Activated T-cell treated with anti-CD3 and anti-CD28 coated beads, Interleukin-2, amount 50 U/mL, for 72 hours (primary cell): ENCODE results near the gene PLOD2. TPM values are rescaled to one million over a fixed set of nuclear protein-coding genes. Genes with fewer than 3 reads are reported as not detected.

ENCODE experiments used
- ATAC-seq, 2 donors: fragments of 150-1000 bp; cut with Tn5 transposase; replicated peaks in 1 of 2; 2 replicates each; pipeline ENCODE4 v1.10.0; 2021; ENCODE audit warnings: moderate library complexity in 2 of 2, mild to moderate bottlenecking in 1 of 2
- DNase-seq, 2 donors: peaks; one replicate each; pipeline ENCODE4 v3.0.0; 2021 to 2022; ENCODE audit warnings: mixed read lengths in 1 of 2
- H3K27ac Mint-ChIP-seq: one replicate; pipeline ENCODE4 v1.8.0; 2022; ENCODE audit warnings: mild to moderate bottlenecking, moderate library complexity, mixed read lengths
- H3K27me3 Mint-ChIP-seq: one replicate; pipeline ENCODE4 v1.8.0; 2022; ENCODE audit warnings: low read depth, mixed read lengths
- H3K36me3 Mint-ChIP-seq, 2 donors: one replicate each; pipeline ENCODE4 v1.8.0; 2022; ENCODE audit warnings: mixed read lengths in 2 of 2, mild to moderate bottlenecking in 1 of 2; ENCODE audit not compliant: insufficient read depth in 2 of 2
- H3K4me1 Mint-ChIP-seq: one replicate; pipeline ENCODE4 v1.8.0; 2022; ENCODE audit warnings: low read depth, mixed read lengths
- H3K4me3 Mint-ChIP-seq, 2 donors: one replicate each; pipeline ENCODE4 v1.8.0; 2022; ENCODE audit warnings: mild to moderate bottlenecking in 2 of 2, mixed read lengths in 2 of 2, moderate library complexity in 2 of 2
- H3K9me3 Mint-ChIP-seq, 2 donors: one replicate each; pipeline ENCODE4 v1.8.0; 2022; ENCODE audit warnings: mixed read lengths in 2 of 2
- total RNA-seq, 2 donors: library from RNA; stranded (reverse); gene quantifications; one replicate each; pipeline ENCODE4 v1.2.3, GENCODE V29; 2022

PLOD2 gene
- total RNA-seq, 2 donors from 2014 or later = 0.17 to 0.90 TPM

DNA sequence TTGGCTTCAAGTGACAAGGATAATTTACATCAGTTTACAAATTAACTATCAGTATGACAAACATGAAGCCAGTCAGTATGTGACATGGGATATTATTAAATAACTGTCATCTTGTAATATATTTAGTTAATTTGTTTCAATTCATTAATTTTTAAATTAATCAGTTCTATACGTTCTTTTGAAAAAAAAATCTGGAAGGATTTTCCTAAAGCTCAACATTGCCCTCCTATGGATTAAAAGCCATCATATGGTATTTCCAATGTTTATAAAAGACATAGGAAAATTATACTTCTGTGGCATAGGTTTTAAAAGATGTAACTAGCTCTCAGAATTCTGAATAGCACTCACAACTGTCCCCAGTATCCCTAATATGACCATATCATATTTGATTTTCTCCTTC, 134.4 kb downstream of the PLOD2 start:
- Mint-ChIP-seq H3K27ac (no peak overlapping the region), H3K9me3 (peaks cover 7 to 12% of the 10 kb centered on the region in 2 donors), H3K4me1 (no peaks in the 10 kb centered on the region), H3K4me3 (no peak overlapping the region), H3K27me3 (no peaks in the 10 kb centered on the region), H3K36me3 (peaks cover 4 to 5% of the 10 kb centered on the region in 2 donors)
- ATAC-seq (no peak), DNase-seq (no peak)

- Mint-ChIP-seq H3K36me3 (no peaks in the 10 kb centered on the region), H3K4me1 (no peaks in the 10 kb centered on the region), H3K9me3 (no peaks in the 10 kb centered on the region), H3K4me3 (no peak overlapping the region), H3K27ac (no peak overlapping the region), H3K27me3 (no peaks in the 10 kb centered on the region)
- no peak for DNase-seq
- no peak for ATAC-seq
Measured at GRCh38 chr3:146024260-146024659, 136.7 kb downstream of the PLOD2 start.

GRCh38 chr3:146020969-146021368, 140.0 kb downstream of the PLOD2 start:
- no peaks in the 10 kb centered on the region for H3K9me3 Mint-ChIP-seq
- no peaks in the 10 kb centered on the region for H3K27me3 Mint-ChIP-seq
- no peaks in the 10 kb centered on the region for H3K4me1 Mint-ChIP-seq
- H3K27ac Mint-ChIP-seq = no peak overlapping the region
- H3K36me3 Mint-ChIP-seq = peaks cover 0 to 1% of the 10 kb centered on the region in 2 donors
- no peak overlapping the region for H3K4me3 Mint-ChIP-seq
- ATAC-seq (no peak), DNase-seq (no peak)

DNA sequence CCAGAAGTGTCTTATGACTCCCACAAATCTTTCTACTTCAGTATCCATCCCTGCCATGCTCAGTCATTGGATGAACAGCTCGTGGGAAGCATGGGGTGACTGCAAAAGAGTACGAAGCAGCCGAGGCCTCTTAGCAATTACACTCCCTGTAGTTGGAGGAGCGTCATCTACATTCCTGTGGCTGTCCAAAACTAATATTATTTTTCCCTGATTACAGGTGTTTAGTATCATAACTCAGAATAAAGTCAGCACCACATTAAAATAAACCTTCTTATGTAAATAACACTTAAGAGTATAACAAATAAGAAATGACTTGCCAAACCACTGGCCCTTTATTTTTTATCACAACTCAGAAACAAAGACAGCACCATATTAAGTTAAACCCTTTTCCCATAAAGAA, 141.5 kb downstream of the PLOD2 start:
- H3K4me3 Mint-ChIP-seq = no peak overlapping the region

More for the DNA sequence above, 141.5 kb downstream of the PLOD2 start:
- DNase-seq (no peak), ATAC-seq (no peak)
- H3K27ac Mint-ChIP-seq = no peak overlapping the region
- peaks cover 0 to 1% of the 10 kb centered on the region in 2 donors for H3K36me3 Mint-ChIP-seq
- no peaks in the 10 kb centered on the region for H3K27me3 Mint-ChIP-seq
- H3K4me1 Mint-ChIP-seq = no peaks in the 10 kb centered on the region
- H3K9me3 Mint-ChIP-seq = no peaks in the 10 kb centered on the region

Other genes starting within 250 kb of the PLOD2 start
- gene PLSCR4, start 89.9 kb upstream of the PLOD2 start, total RNA-seq = not detected